Spleen (tissue), 7 donors: ENCODE data around the gene CBFA2T2.

Experiments used
- CTCF ChIP-seq, 11 experiments: fragments of 200-600 bp in 7 of 11; fragments of 450-650 bp in 4 of 11; sonication (generic) in 4 of 11; IDR thresholded peaks in 8 of 11; conservative IDR thresholded peaks in 3 of 11; 1 replicate in 7 of 11; 2 replicates in 4 of 11; pipeline versions ENCODE4 v1.4.0 to v1.8.0; 2016 to 2021; ENCODE audit warnings: antibody characterized with exemption in 11 of 11, inconsistent platforms in 4 of 11, mild to moderate bottlenecking in 1 of 11
- POLR2A ChIP-seq, 3 donors: fragments of 450-650 bp; IDR thresholded peaks; one replicate each; pipeline ENCODE4 v1.5.1; 2017; ENCODE audit warnings: antibody characterized with exemption in 3 of 3, mild to moderate bottlenecking in 1 of 3
- POLR2AphosphoS5 ChIP-seq, 3 donors: sonication (generic); formaldehyde crosslinking; IDR thresholded peaks; one replicate each; pipeline ENCODE4 v1.5.1; 2017; ENCODE audit warnings: antibody characterized with exemption in 3 of 3
- donor health status: DM: no; HTN: no; CAD: no; lungs with moderate emphysema.
- donor health status: DM: no; HTN: no; CAD: no.
- donor health status: DM: no; HTN: no; CAD: no.

- no peak for TF ChIP-seq POLR2A (IDR thresholded peaks at IDR 0.05)
- TF ChIP-seq CTCF (IDR thresholded peaks at IDR 0.05 in 8 of 11, conservative IDR thresholded peaks at IDR 0.05 in 3 of 11) = no peak
- TF ChIP-seq POLR2AphosphoS5 (IDR thresholded peaks at IDR 0.05) = no peak
Observed at GRCh38 chr20:33560026-33560425, 70.1 kb downstream of the CBFA2T2 start.
